Activated naive CD8-positive, alpha-beta T cell treated with anti-CD3 and anti-CD28 coated beads, Interleukin-2, amount 50 U/mL, for 16 hours (primary cell): ENCODE results near the gene MYOG.

Experiments used
- DNase-seq: peaks from one replicate; pipeline ENCODE4 v3.0.0-alpha.2; 2020; ENCODE audit warnings: low read depth, low spot score

Gene MYOG

DNA sequence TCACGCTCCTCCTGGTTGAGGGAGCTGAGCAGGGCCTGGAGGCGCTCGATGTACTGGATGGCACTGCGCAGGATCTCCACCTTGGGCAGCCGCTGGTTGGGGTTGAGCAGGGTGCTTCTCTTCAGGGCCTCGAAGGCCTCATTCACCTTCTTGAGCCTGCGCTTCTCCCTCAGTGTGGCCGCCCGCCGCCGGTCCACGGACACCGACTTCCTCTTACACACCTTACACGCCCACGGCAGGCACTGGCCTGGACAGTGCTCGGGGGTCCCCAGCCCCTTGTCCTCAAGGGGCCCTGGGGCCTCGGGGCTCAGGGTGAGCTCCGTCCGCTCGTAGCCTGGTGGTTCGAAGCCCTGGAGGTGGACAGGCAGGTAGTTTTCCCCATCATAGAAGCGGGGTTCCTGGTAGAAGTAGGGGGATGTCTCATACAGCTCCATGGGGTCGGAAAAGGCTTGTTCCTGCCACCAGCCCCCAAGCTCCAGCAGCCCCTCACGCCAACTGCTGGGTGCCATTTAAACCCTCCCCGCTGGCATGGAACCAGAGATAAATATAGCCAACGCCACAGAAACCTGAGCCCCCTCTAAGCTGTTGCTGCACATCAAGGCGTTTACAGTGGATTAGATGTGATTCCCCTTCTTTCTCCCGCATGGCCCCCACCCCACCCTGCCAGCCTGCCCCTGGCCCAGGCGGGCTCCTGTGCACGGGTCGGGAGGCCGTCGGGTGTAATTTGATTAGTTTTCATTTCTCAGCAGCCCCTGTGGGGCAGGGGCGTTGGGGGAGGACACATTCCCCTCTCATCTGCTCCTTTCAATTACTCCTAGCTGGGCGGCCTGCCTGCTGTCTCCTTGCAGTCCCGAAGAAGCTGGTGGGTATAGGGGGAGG, at the start of gene MYOG:
Gene MYOG, minus strand, starts transcription at position 485 of the 879 bp plus-strand sequence. Its CDS starts 51 bp downstream, at position 434.
- no peak for DNase-seq

DNA sequence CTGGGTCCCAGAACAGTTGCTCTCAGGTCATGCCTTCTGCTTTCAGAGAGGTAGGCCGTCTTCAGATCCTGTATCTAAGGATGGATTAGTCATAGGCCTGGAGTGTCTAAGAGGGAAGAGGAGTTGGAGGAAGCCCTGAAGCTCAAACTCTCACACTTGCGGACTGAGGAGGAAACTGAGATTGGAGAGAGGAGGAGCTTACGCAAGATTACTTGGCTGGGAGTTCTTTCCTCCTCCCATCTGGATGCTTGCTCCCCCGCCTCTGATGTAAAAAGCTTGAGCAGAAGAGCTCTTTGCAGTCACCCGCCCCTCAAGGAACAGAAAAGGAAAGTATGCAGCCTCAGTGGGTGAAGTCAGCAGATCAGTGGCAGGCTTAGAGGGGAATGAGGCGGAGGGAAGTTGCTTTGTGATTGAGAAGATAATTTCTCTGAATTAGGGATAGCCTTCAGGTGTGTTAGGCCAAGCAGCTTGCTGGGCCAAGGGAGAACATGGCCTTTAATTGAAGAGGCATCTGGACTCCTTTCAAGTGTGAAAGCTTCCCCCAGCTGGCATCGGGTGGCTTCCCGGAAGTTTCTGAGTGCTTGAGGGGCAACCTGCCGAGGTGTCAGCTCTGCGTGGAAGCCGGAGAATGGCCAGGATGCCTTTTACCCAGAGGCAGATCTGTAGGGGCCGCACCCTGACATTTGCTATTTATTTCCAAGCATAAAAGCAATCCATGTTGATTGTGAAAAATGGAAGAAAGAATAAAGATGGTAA, 48.3 kb upstream of the MYOG start:
- no peak for DNase-seq

DNA sequence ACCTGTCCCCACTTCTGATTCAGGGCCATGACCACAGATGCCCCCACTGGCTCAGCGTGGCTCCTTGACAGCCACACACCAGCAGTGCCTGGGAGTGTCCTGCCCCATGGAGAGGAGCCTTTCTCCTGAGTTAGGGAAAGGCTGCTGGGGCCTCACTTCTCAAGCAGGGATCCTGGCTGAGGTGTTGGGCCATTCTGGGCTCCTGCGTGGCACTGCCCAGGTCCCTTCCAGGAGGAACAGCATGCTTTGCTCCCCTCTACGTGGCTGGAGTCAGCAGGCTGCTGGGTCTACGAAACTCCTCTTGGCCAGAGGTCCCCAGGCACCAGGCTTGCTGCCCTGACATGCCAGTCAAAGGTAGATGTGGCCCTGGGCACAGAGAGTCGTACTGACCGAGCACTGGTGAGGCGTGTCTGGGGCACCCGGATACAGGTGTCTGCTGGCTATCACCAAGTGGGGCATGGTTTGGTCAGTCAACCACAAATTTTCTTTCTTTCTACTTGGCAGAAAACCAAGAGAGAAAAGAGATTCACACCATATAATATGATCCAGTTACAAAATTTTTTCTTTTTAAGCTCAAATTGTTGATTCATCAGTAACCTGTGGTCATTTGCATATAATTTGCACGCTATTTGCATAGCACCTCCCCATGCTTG, 45.9 kb upstream of the MYOG start:
- DNase-seq: no peak

DNA sequence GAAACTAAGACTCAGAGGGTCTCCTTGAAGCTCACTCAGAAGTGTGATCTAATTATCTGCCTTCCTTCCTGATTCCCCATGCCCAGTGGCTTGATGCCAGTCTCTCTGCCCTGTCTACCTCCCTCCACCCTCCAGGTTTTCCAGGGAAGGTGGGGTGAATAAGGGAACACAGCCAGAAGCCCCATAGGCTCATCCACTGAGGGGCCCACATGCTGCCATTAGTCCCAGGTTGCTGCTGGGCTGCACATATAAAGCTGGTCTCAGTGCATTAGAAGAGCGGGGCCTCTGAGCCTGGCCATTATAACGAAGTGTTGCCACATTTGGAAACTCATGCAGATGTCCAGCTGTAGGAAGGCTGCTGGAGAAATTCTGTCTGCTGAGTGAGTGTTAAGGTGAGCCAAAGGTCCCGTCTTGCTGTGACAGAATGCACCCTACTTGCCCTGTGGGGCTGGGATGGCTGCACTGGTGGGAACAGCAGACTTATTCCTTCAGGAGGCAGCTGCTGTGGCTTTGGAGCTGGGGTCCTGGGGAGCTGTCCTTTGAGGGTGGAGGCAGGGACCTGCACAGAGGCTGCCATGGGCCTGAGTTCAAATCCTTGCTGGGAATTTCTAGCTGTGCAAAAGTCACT, 44.7 kb upstream of the MYOG start:
- no peak for DNase-seq

DNA sequence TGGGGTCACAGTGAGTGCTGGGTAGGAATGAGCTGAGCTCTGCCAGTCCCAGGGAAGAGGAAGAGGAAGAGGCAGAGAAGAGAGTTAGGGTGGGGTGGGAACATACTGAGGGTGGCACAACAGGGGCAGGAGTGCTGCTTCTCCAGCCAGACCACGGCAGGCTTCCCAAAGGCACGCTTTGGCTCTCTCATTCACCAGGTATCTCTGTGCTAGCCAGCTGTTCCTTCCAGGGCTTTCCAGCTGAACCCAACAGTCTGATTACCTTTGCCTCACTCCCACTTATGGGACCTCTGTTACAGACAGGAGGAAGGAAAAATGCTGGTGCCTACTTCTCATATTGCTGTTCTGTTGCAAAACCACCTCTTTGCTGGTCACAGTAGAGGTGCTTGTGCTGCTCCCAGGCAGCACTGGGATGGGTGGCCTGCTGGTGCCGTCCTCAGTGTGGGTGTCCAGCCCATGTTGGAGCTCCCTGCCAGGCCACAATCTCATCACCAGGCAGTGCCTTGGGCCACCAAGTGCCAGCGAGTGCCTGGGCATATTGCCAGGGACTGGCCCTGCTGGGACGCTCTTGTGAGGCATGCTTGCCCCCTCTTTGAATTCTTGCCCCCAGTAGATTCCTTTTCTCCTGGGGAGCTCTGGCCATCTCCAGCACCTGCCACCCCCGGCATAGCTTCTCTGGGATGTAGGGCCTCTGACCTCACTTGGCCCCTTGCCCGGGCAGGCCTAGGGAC, 43.9 kb upstream of the MYOG start:
- DNase-seq: no peak

DNA sequence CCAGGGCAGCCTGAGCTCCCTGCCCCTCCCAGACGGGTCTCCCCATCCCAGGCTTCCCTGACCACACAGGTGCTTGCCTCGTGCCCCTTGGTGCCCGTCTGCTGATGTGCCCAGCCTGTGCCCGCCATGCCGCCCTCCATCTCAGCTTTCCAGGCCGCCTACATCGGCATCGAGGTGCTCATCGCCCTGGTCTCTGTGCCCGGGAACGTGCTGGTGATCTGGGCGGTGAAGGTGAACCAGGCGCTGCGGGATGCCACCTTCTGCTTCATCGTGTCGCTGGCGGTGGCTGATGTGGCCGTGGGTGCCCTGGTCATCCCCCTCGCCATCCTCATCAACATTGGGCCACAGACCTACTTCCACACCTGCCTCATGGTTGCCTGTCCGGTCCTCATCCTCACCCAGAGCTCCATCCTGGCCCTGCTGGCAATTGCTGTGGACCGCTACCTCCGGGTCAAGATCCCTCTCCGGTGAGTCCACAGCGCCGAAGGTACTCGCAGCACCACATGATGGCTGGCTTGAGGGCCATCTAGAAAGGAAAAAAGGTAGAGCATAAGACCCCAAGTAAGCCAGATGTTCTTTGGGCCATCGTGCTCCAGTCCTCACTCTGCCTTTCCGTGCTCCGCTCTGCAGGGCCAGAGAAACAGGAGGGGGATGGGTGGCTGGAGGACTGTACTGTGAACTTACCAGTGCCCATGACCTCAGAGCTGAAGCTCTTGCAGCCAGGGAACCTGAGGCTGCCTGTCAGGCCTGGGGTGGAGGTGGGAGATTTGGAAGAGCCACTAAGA, 43.1 kb upstream of the MYOG start:
- no peak for DNase-seq

DNA sequence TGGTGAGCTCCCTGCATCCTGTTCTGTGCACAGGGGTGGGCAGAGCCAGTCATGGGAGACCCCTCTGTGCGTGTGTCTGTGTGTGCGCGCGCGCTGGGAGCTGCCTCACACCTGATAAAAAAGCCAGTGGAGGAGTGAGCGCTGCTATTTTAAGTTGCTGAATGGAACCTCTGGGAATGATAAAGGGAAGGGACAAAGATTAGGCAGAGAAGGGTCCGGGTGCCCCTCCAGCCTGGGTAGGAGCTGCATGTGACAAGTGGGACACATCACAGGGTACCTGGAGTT, 42.6 kb upstream of the MYOG start:
- no peak for DNase-seq

DNA sequence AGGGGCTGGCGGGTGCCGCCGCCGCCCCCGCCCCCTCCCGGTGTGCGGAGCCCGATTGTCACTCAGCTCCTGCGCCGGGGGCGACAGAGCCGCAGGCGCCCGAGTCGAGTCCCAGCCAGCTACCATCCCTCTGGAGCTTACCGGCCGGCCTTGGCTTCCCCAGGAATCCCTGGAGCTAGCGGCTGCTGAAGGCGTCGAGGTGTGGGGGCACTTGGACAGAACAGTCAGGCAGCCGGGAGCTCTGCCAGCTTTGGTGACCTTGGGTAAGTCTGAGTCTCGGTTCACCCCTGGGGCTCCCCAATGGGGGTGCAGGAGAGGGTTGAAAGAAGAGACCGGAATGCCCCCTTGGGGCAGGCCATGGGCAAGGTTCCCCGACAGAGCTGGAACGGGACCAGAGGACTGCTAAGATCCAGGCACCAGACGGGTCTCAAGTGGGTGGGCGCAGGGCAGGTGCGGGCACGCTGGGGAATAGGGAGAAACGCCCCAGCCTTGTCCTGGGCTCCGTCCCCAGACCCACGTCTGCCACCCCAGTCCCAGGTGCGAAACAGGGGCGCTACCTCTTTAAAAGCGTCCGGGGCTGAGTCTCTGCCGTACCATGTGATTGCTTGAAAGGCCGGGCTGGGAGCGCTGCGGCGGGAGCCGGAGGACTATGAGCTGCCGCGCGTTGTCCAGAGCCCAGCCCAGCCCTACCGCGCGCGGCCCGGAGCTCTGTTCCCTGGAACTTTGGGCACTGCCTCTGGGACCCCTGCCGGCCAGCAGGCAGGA, 42.0 kb upstream of the MYOG start, which contains the start of gene ADORA1:
Gene ADORA1, plus strand, starts transcription at position 61 of the 765 bp plus-strand sequence. CDS start 1,116 bp downstream, outside the sequence.
- DNase-seq: no peak

DNA sequence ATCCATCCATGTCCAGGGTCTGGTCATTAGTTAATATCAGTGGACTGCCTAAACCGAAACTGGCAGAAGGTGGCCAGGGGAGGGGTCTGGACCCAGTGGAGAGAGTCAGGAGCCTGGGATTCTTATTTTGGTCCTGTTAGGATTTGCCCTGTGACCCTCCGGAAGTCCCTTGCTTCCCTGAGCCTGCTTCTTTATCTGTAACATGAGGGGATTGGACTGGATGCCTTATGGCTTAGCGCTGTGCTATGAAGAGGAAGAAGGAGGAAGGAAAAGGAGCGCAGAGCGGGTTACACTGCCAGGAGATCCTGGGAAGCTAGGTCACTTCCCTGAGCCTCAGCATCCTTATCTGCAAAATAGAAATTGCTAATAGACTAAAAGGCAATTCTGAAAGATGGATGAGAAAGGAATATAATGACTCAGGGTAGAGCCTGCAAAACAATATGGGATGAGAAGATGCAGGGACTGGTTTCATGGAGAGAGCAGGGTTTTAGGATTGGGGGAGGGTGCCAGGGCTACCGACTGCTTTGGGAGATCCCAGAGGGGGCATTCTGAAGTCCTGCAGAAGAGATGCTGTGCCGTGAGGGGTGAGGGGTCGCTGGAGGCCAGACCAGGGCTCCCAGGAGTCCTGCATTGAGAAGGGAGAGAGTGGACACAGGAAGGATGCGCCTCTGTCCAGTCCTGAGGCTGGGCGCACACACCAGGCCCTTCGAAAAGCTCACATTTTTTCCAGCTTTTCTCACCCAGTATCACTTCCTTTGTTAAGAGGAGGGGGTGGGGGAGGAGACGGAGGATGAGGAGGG, 41.3 kb upstream of the MYOG start:
- DNase-seq: no peak

DNA sequence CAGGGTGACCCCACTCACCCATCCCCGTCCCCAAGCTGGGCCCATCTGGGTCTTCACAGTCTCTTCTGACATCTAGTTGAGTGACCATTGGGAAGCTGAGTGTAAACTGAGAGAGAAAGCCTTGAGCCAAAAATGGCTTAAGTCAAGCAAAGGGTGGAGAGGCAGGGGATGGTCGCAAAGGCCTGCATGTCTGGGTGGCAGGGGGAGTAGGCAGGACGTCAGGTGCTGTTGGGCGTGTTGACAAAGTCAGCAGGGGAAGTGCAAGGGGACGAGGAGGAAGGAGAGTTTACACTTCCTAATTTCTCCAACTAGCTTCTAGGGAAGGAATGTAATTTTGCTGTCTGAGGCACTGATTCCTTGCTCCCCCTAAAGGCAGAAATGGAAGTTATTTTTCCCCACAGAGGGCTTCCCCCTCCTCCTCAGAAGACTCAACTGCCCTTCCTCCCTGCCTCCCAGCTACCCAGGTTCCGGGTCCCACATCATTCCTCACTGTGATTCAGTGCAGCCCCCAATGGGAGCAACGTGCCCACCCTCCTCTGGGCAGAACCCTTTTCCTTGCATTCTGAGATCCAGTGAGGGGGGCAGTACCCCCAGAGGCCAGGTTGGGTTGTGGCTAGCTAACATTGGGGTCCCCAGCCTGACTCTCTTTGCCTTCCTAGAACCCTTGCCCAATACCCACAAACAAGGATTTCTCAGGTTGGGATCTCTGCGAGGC, 40.5 kb upstream of the MYOG start:
- DNase-seq: no peak

DNA sequence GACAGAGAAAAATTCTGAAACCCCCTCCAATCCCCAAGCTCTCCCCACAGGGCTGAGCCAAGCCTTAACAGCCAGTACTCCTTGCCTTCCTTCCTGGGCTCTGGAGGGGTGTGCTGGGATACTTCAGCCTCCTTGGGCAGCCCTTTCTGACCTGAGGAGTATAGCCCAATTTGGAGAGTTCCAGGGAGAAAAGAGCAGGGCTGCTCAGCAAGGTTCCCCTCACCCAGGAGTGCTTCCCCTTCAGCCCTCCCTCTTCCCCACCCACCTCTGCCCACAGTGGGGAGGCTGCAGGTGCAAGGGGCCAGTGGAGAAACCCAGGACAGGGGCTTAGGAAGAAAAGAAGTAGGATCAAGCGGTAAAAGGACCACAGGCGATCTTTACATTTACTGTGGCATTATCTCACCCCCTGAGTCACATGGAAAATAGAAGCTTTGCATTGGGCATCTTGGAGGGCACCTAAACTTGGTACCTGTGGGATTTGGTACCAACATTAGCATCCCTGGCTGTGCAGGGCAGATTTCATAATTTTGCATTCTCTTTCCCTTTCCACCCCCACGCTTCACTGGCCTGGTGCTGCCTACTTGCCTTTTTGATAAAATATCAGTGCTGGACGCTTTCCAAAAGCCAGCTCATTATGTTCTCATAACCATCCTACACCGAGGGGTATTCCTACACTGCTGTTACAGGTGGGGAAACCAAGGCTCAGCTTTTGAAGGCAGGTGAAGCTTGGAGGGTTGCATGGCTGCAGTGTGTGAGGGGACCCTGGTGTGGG, 38.9 kb upstream of the MYOG start:
- DNase-seq: no peak

DNA sequence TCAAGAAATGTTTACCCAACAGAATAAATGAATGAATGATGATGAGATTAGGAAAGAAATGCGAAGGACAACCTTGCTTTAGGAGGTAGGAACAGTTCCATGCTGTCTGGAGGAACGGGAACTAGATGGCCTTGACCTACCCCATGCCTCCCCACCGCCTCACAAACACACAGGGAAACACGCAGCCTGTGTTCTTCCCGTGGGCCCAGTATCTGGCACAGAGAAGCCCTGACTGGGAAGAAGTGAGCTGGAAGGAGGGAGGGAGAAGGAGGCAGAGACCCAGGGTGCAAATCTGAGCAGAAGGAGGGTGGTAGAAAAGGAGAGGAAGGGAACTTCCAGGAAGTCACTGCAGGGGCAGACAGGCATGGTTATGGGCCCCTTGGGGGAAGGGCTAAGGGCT, 38.2 kb upstream of the MYOG start:
- DNase-seq: no peak

DNA sequence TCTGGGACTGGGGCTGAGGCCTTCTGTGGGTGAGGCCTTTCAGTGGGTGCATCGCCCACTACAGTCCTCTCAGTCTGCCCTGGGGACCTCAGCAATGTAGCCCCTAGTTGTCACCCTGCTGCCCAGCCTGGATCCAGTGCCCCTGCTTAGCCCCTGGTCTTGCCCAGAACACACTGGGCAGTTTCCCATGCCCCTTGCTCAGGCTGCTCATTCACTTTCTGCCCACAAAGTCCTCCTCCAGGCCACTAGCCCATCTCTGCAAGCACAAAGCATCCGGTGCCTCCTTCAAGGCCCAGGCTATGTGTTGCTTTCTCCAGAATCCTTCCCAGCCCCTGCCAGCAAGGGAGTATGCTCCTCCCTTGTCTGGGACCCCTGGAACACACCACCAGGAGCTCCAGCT, 36.3 kb upstream of the MYOG start:
- DNase-seq: no peak

DNA sequence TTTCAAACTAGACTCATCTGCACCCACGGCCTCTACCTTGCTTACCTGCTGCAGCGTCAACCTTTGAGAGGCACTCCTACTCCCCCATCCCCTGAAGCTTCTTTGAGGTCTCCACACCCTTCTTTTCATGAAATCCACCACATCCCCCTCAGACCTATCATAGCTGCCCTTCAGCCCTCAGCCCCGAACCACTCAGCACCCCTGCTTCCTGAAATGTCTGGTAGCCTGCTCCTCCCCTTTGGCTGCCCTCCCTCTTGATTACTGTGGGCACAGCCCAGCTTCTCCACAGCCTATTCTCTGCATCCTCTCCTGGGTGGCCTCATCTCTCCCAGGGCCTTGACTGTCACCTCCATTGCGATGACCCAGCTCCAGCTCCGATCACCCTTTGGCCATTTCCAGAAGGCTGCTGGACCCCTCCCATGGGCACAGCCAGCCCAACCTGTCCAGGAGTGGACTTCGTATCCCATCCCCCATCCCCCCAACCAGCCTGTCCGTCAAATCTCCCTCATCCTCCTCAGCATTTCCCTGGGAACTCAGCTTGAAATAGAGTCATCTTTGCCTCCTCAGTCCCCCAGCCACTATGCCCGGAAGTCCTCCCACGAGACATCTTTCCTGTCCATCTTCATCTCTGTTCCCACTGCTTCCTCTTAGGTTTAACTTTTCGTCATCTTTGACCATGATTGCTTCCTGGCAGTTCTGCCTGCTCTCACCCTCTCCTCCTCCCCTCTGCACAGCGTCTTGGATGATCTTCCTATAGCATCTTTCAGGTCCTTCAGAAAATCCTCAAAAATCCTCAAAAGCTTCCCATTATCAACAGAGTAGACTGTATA, 35.6 kb upstream of the MYOG start:
- DNase-seq: no peak

DNA sequence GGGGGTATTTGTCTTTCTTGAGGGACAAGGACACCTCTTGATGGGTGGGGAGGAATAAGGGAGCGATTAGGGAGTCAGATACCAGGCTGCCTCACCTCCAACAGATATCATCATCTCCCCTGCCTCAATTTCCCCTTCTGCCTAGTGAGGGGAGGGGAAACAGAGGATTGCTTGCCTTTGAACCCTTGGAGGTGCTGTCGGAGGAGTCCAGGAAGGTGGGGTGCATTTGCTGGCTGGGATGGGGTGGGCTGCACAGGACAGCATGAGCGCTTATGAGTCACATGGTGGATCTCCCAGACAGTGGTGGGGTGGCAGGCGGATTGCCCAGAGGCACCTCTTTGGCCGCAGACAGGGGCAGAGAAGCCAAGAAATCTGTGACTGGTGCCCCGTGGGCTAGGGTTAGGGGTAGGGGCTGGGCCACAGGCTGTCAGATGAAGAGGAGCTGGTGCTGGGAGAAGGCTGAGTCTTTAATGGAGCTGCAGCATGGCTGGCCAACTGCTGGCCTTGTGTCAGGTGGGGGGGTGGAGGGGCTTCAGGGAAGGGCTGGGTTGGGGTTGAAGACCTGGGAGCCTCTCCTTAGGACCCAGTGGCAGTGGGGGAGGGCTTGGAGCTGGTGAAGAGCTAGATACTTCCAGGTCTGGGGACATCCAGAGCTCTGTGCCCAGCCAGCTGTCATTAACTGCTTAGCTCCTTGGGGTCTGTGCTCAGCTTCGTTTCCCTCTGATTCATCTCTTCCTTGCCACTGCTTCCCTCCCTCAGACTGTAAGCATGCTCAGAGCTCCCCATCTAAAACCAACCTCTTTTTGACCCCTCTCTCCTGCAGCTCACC, 34.7 kb upstream of the MYOG start:
- no peak for DNase-seq
